ENCODE measurements around the gene RHBDL1.

Gene RHBDL1

GRCh38 chr16:721765-722540, 46.5 kb downstream of the RHBDL1 start:
- no peak for DNase-seq

- DNase-seq = no peak
Observed at GRCh38 chr16:722835-723633, 47.6 kb downstream of the RHBDL1 start.

- DNase-seq = no peak
Observed at GRCh38 chr16:723695-724094, 48.2 kb downstream of the RHBDL1 start.

- DNase-seq = no peak
Observed at GRCh38 chr16:724188-725040, 48.9 kb downstream of the RHBDL1 start.

GRCh38 chr16:725041-725376, 49.5 kb downstream of the RHBDL1 start:
- no peak for DNase-seq

- DNase-seq = no peak
Observed at GRCh38 chr16:725463-726187, 50.2 kb downstream of the RHBDL1 start.

GRCh38 chr16:726188-726437, 50.6 kb downstream of the RHBDL1 start:
- DNase-seq = no peak

GRCh38 chr16:726438-727290, 51.2 kb downstream of the RHBDL1 start, which contains the start of the genes CCDC78 and HAGHL:
Gene CCDC78 (minus strand): TSS chr16:726443. CDS start chr16:726367, 76 bp downstream.
Gene HAGHL (plus strand): TSS chr16:727106. CDS start chr16:727510, 404 bp downstream.
- DNase-seq = no peak

- no peak for DNase-seq
Observed at GRCh38 chr16:727291-727977, 52.0 kb downstream of the RHBDL1 start.
